B cell (primary cell): ENCODE results near the gene PEX16. TPM values are rescaled to one million over a fixed set of nuclear protein-coding genes. Genes with fewer than 3 reads are reported as not detected.

Experiments
- ATAC-seq: fragments of 200-7000 bp; cut with Tn5 transposase; one replicate; pipeline ENCODE4 v1.10.0; 2021; ENCODE audit warnings: low read depth, mild to moderate bottlenecking, moderate number of reproducible peaks, moderate library complexity
- CTCF ChIA-PET: fragments of 350-600 bp; sonication (Branson Sonifier 250); formaldehyde crosslinking; loops from one replicate; lab custom pipeline; 2021; ENCODE audit warnings: antibody characterized with exemption, inconsistent platforms; lab: Charles Lee
- POLR2A ChIA-PET: fragments of 350-600 bp; sonication (Branson Sonifier 250); formaldehyde crosslinking; loops from one replicate; lab custom pipeline; 2021; ENCODE audit warnings: antibody characterized with exemption; lab: Charles Lee
- DNase-seq: peaks from one replicate; pipeline ENCODE4 v3.0.0; 2013
- H2AFZ ChIP-seq: 2 replicates; pipeline ENCODE4 v1.6.1; 2012; ENCODE audit warnings: mild to moderate bottlenecking, low read depth, low read length; ENCODE audit not compliant: insufficient read depth, poor library complexity, severe bottlenecking
- H3K27ac ChIP-seq, 2 donors: 1 replicate in 1 of 2; 2 replicates in 1 of 2; pipeline ENCODE4 v1.5.1; 2012 to 2013; ENCODE audit warnings: low read length in 2 of 2, mild to moderate bottlenecking in 2 of 2, moderate library complexity in 1 of 2
- H3K27me3 ChIP-seq, 4 experiments: fragments of 200-600 bp in 1 of 4; sonication (generic) in 1 of 4; replicated peaks in 1 of 4; 1 replicate in 2 of 4; 2 replicates in 2 of 4; pipeline versions ENCODE4 v1.6.1 to v1.7.0; 2013 to 2016; ENCODE audit warnings: low read length in 3 of 4, mild to moderate bottlenecking in 2 of 4, mixed read lengths in 1 of 4, moderate library complexity in 1 of 4; ENCODE audit not compliant: insufficient read depth in 4 of 4, control insufficient read depth in 3 of 4; ENCODE audit errors: control extremely low read depth in 1 of 4
- H3K36me3 ChIP-seq, 2 experiments: replicated peaks in 1 of 2; 1 replicate in 1 of 2; 2 replicates in 1 of 2; pipeline versions ENCODE4 v1.6.1 to v1.7.1; 2013; ENCODE audit warnings: low read length in 1 of 2; ENCODE audit not compliant: insufficient read depth in 2 of 2, control insufficient read depth in 1 of 2; ENCODE audit errors: control extremely low read depth in 1 of 2, extremely low read depth in 1 of 2
- H3K4me1 ChIP-seq, 2 donors: fragments of 200-600 bp in 1 of 2; sonication (generic) in 1 of 2; 1 replicate in 1 of 2; 2 replicates in 1 of 2; pipeline versions ENCODE4 v1.5.1 to v1.6.1; 2013 to 2017; ENCODE audit warnings: low read length in 2 of 2; ENCODE audit not compliant: control insufficient read depth in 2 of 2, insufficient read depth in 2 of 2
- H3K4me2 ChIP-seq: replicated peaks from 2 replicates; pipeline ENCODE3; 2012; ENCODE audit warnings: mild to moderate bottlenecking, low read depth, low read length; ENCODE audit not compliant: poor library complexity, severe bottlenecking
- H3K4me3 ChIP-seq, 5 experiments: fragments of 200-600 bp in 1 of 5; sonication (generic) in 1 of 5; 1 replicate in 3 of 5; 2 replicates in 2 of 5; pipeline versions ENCODE4 v1.5.1 to v1.7.0; 2011 to 2016; ENCODE audit warnings: low read length in 4 of 5, mild to moderate bottlenecking in 4 of 5, low read depth in 2 of 5, control low read depth in 1 of 5, moderate library complexity in 1 of 5; ENCODE audit not compliant: insufficient read depth in 1 of 5; ENCODE audit errors: control extremely low read depth in 1 of 5, extremely low read depth in 1 of 5
- H3K79me2 ChIP-seq: fragments of 200-600 bp; sonication (generic); one replicate; pipeline ENCODE4 v1.6.0; 2016; ENCODE audit warnings: low read length; ENCODE audit not compliant: control insufficient read depth, insufficient read depth
- H3K9ac ChIP-seq: fragments of 200-600 bp; sonication (generic); 2 replicates; pipeline ENCODE4 v1.6.1; 2017; ENCODE audit warnings: mild to moderate bottlenecking, low read length, moderate library complexity
- H3K9me3 ChIP-seq, 3 donors: one replicate each; pipeline versions ENCODE4 v1.6.1 to v1.7.1; 2013; ENCODE audit warnings: low read length in 2 of 3; ENCODE audit not compliant: control insufficient read depth in 2 of 3, insufficient read depth in 1 of 3; ENCODE audit errors: control extremely low read depth in 1 of 3
- H4K20me1 ChIP-seq: 2 replicates; pipeline ENCODE4 v1.6.0; 2012; ENCODE audit warnings: mild to moderate bottlenecking, low read length; ENCODE audit not compliant: insufficient read depth, control insufficient read depth, poor library complexity, severe bottlenecking
- H3K27ac Mint-ChIP-seq: one replicate; pipeline ENCODE4 v1.8.0; 2021; ENCODE audit warnings: mixed read lengths
- H3K27me3 Mint-ChIP-seq: one replicate; pipeline ENCODE4 v1.8.0; 2021; ENCODE audit warnings: mixed read lengths
- H3K4me1 Mint-ChIP-seq: one replicate; pipeline ENCODE4 v1.8.0; 2021; ENCODE audit warnings: mixed read lengths
- H3K4me3 Mint-ChIP-seq: one replicate; pipeline ENCODE4 v1.8.0; 2021; ENCODE audit warnings: mixed read lengths
- H3K9me3 Mint-ChIP-seq: one replicate; pipeline ENCODE4 v1.8.0; 2022; ENCODE audit warnings: mixed read lengths; ENCODE audit not compliant: insufficient read depth
- CTCF ChIP-seq: fragments of 200-600 bp; IDR thresholded peaks from one replicate; pipeline ENCODE4 v1.8.0; 2022; ENCODE audit warnings: antibody characterized with exemption, mild to moderate bottlenecking
- EZH2 ChIP-seq: IDR thresholded peaks from 2 replicates; pipeline ENCODE4 v1.6.1; 2012; ENCODE audit warnings: borderline replicate concordance, low read depth, mild to moderate bottlenecking, moderate library complexity, low read length; ENCODE audit not compliant: insufficient read depth, poor library complexity, severe bottlenecking
- WGBS: methylation state at CpG from one replicate; pipeline ENCODE4 v1.1.5; 2013; ENCODE audit warnings: missing lambda C conversion rate; ENCODE audit not compliant: insufficient coverage; 5-methylcytosine and 5-hydroxymethylcytosine counted together
- intact Hi-C: fragments of 100-400 bp; cut with micrococcal nuclease; formaldehyde crosslinking; loops from one replicate; pipeline ENCODE4 v1.10.0; 2022
- polyA plus RNA-seq: library from polyadenylated mRNA; depleted of rRNA; stranded (reverse); fragments of >200 nt; gene quantifications from 2 replicates; pipeline ENCODE4 v1.2.3, GENCODE V29; 2012
- total RNA-seq, 2 donors: library from RNA; stranded (reverse); fragments of 120-200 nt in 1 of 2; gene quantifications; 1 replicate in 1 of 2; 2 replicates in 1 of 2; pipeline versions ENCODE4 v1.2.3 to v1.2.4, GENCODE V29; 2013 to 2022

Gene PEX16
- total and polyA plus RNA-seq, 2 donors (not counting 1 experiment from before 2014, with no cell fraction given) = 89.4 to 107 TPM

- ATAC-seq (no peak), DNase-seq (no peak)
- ChIA-PET POLR2A (no interaction called here), CTCF (no interaction called here)
- no peak overlapping the region for H3K4me3 ChIP-seq
- no peak overlapping the region for H3K9ac ChIP-seq
- H3K4me1 ChIP-seq = peaks cover 5 to 6% of the 10 kb centered on the region in 2 donors
- no peaks in the 10 kb centered on the region for H3K27me3 ChIP-seq
- Mint-ChIP-seq H3K4me3 (no peak overlapping the region), H3K9me3 (no peaks in the 10 kb centered on the region), H3K27me3 (no peaks in the 10 kb centered on the region), H3K4me1 (no peaks in the 10 kb centered on the region), H3K27ac (no peak overlapping the region)
- H3K27ac ChIP-seq = no peak overlapping the region
- TF ChIP-seq EZH2 (no peak), CTCF (no peak)
- no peaks in the 10 kb centered on the region for H4K20me1 ChIP-seq
- H3K79me2 ChIP-seq = no peaks in the 10 kb centered on the region
- intact Hi-C loops = no loop called here
- H2AFZ ChIP-seq = no peak overlapping the region
- WGBS = no CpG with 5 or more reads among the region's 4 CpGs
- peaks cover 0 to 5% (median 0%) of the 10 kb centered on the region in 3 donors for H3K9me3 ChIP-seq
- no peak overlapping the region for H3K4me2 ChIP-seq
- H3K36me3 ChIP-seq = peaks cover 14 to 24% of the 10 kb centered on the region in 2 experiments
These were observed 42.9 kb upstream of the PEX16 start for GRCh38 chr11:45960387-45961095.

- CTCF ChIA-PET = interaction anchor here (1.7 kb wide), 1 partner anchor 47 kb away, joined by 4 read pairs; no protein-coding TSS in a partner anchor
- POLR2A ChIA-PET = no interaction called here
These were observed 42.2 kb upstream of the PEX16 start for GRCh38 chr11:45959851-45960250.

More at GRCh38 chr11:45959851-45960250, 42.2 kb upstream of the PEX16 start:
- Mint-ChIP-seq H3K27ac (no peak overlapping the region), H3K27me3 (no peaks in the 10 kb centered on the region), H3K4me1 (no peaks in the 10 kb centered on the region), H3K9me3 (no peaks in the 10 kb centered on the region), H3K4me3 (no peak overlapping the region)
- peaks cover 0 to 5% (median 0%) of the 10 kb centered on the region in 3 donors for H3K9me3 ChIP-seq
- DNase-seq (no peak), ATAC-seq (no peak)
- no CpG with 5 or more reads among the region's 1 CpG for WGBS
- TF ChIP-seq EZH2 (no peak), CTCF (no peak)
- intact Hi-C loops = no loop called here
- no peak overlapping the region for H3K4me3 ChIP-seq
- no peaks in the 10 kb centered on the region for H4K20me1 ChIP-seq
- H3K27me3 ChIP-seq = no peaks in the 10 kb centered on the region
- no peak overlapping the region for H3K9ac ChIP-seq
- peaks cover 14 to 18% of the 10 kb centered on the region in 2 experiments for H3K36me3 ChIP-seq
- no peak overlapping the region for H2AFZ ChIP-seq
- H3K4me2 ChIP-seq = no peak overlapping the region
- H3K79me2 ChIP-seq = no peaks in the 10 kb centered on the region
- no peak overlapping the region for H3K27ac ChIP-seq
- H3K4me1 ChIP-seq = peaks cover 1 to 6% of the 10 kb centered on the region in 2 donors
